ENCODE measurements around the gene EEF2K. TPM values are rescaled to one million over a fixed set of nuclear protein-coding genes. Genes with fewer than 3 reads are reported as not detected.

Gene EEF2K
- polyA plus RNA-seq, 2 of the 4 experiments (the other 2 are of a cell fraction) = 8.2 to 9.4 TPM

DNA sequence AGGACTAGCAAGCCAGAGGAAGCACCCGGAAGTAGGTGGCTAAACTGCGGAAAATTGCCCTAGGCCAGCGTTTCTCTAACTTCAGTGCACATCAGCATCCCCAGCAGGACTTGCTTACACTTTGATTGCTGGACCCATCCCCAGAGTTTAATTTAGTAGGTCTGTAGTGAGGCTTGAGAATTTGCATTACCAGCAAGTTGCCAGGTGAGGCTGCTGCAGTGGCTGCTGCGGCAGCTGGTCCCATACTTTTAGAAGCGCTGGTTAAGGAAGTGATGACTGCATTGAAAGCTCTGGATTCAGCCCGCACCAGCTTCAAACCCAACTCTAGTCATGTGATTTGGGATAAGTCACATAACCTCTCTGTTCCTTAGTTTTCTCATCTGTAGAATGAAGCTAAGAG lies 4.2 kb downstream of the EEF2K start:
- TF ChIP-seq RCOR1 (IDR thresholded peaks at IDR 0.05; ENCODE audit: low read depth, low read length) = no peak
- TF ChIP-seq, protein P1, sequence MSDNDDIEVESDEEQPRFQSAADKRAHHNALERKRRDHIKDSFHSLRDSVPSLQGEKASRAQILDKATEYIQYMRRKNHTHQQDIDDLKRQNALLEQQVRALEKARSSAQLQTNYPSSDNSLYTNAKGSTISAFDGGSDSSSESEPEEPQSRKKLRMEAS (IDR thresholded peaks at IDR 0.05) = no peak
- 91% methylated on average over 6 of the region's 6 CpGs for WGBS (ENCODE audit: missing lambda C conversion rate)
- ChIA-PET CTCF (interaction anchor here (1.0 to 24.4 kb wide), 7 partner anchors 10 to 110 kb away, joined by 3 to 320 read pairs (median 3); partner anchors contain the start of gene POLR3E), POLR2A (no interaction called here)
- no peak for FAIRE-seq
- peaks cover 9% of the 10 kb centered on the region for H3K4me1 ChIP-seq
- peaks cover 8% of the 10 kb centered on the region for H3K9me3 ChIP-seq
- no peak overlapping the region for H3K4me3 ChIP-seq
- no peak overlapping the region for H3K27ac ChIP-seq
- DNase-seq (ENCODE audit: low read depth in 1 of 2, low spot score in 1 of 2) = no peak
- no peak for ATAC-seq
- H3K4me2 ChIP-seq = no peak overlapping the region

DNA sequence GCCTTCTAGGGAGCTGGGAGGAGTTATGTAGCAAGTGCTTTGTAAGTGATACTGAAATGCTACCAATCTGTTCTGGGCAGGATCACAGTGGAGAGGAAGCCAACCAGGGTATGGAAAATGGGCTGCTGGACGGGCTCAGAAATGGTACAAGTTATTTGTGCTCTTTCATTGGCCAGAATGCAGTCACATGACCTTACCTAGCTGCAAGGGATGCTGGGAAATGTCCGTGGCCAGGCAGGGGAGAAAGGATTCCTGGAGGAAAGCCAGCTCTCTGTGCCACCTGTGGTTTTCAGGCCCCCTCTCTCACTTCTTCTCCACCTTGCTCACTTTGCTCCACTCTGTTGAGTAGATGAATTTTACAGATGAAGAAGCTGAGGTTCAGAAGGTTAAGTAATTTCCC lies 4.8 kb downstream of the EEF2K start:
- no peak for TF ChIP-seq EP300 (IDR thresholded peaks at IDR 0.05)
- no peak for TF ChIP-seq BHLHE40 (IDR thresholded peaks at IDR 0.05; ENCODE audit: low read depth, low read length)
- no peak for TF ChIP-seq SMC3 (IDR thresholded peaks at IDR 0.05)
- TF ChIP-seq USF2 (IDR thresholded peaks at IDR 0.05) = peak; percentile 50; the same call in 1 of the 2 replicates
- TF ChIP-seq EHMT2 (IDR thresholded peaks at IDR 0.05; ENCODE audit: low read depth) = no peak
- POLR2A ChIA-PET = no interaction called here

GRCh38 chr16:22213236-22213635 lies 7.2 kb downstream of the EEF2K start:
- ChIA-PET POLR2A (no interaction called here), CTCF (no interaction called here)
- H3K4me1 ChIP-seq = no peaks in the 10 kb centered on the region
- ATAC-seq (no peak), DNase-seq (ENCODE audit: low read depth in 1 of 2, low spot score in 1 of 2) (no peak), FAIRE-seq (no peak)
- no peak overlapping the region for H3K27ac ChIP-seq
- TF ChIP-seq, protein P2, sequence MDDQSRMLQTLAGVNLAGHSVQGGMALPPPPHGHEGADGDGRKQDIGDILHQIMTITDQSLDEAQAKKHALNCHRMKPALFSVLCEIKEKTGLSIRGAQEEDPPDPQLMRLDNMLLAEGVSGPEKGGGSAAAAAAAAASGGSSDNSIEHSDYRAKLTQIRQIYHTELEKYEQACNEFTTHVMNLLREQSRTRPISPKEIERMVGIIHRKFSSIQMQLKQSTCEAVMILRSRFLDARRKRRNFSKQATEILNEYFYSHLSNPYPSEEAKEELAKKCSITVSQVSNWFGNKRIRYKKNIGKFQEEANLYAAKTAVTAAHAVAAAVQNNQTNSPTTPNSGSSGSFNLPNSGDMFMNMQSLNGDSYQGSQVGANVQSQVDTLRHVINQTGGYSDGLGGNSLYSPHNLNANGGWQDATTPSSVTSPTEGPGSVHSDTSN (IDR thresholded peaks at IDR 0.05) = no peak
- no peak for TF ChIP-seq TP53 (CRISPR knock-in tag; IDR thresholded peaks at IDR 0.05)
- TF ChIP-seq USF2 (IDR thresholded peaks at IDR 0.05) = no peak
- no peak for TF ChIP-seq MAZ (IDR thresholded peaks at IDR 0.05; ENCODE audit: borderline replicate concordance, low read depth, low read length)
- TF ChIP-seq MAFK (IDR thresholded peaks at IDR 0.05; ENCODE audit: partially characterized antibody) = no peak
- no peak for TF ChIP-seq FOSL2 (IDR thresholded peaks at IDR 0.05)
- TF ChIP-seq FOSL2 (CRISPR knock-in tag; IDR thresholded peaks at IDR 0.05) = no peak
- TF ChIP-seq CTCF (IDR thresholded peaks at IDR 0.05) = no peak
- TF ChIP-seq ZFP36 (IDR thresholded peaks at IDR 0.05; ENCODE audit: borderline replicate concordance, partially characterized antibody) = no peak
- TF ChIP-seq RFX5 (IDR thresholded peaks at IDR 0.05) = no peak
- no peak for TF ChIP-seq EHF (CRISPR knock-in tag; IDR thresholded peaks at IDR 0.05)
- TF ChIP-seq HOXB13 (CRISPR knock-in tag; IDR thresholded peaks at IDR 0.05; ENCODE audit: low read depth) = no peak
- no peak for TF ChIP-seq KDM5A (IDR thresholded peaks at IDR 0.05)
- TF ChIP-seq GATA3 (IDR thresholded peaks at IDR 0.05; ENCODE audit: borderline replicate concordance) = no peak
- TF ChIP-seq ZC3H11A (IDR thresholded peaks at IDR 0.05) = no peak
- no peak for TF ChIP-seq POLR2A (IDR thresholded peaks at IDR 0.05; ENCODE audit: low read length)
- TF ChIP-seq ESRRA (IDR thresholded peaks at IDR 0.05; ENCODE audit: borderline replicate concordance, low read length) = no peak
- no peak for TF ChIP-seq BHLHE40 (IDR thresholded peaks at IDR 0.05; ENCODE audit: low read depth, low read length)
- WGBS (ENCODE audit: missing lambda C conversion rate) = 62% methylated on average over 4 of the region's 4 CpGs
- H3K4me3 ChIP-seq = no peak overlapping the region
- peaks cover 8% of the 10 kb centered on the region for H3K9me3 ChIP-seq
- H3K4me2 ChIP-seq = no peak overlapping the region

More for the DNA sequence above, 4.8 kb downstream of the EEF2K start:
- 80% methylated on average over 2 of the region's 2 CpGs for WGBS (ENCODE audit: missing lambda C conversion rate)
- Histone ChIP-seq H3K4me3 (no peak overlapping the region), H3K27ac (no peak overlapping the region), H3K4me2 (no peak overlapping the region), H3K9me3 (peaks cover 8% of the 10 kb centered on the region), H3K4me1 (peaks cover 9% of the 10 kb centered on the region)
- CTCF ChIA-PET = interaction anchor here (1.0 to 24.4 kb wide), 6 partner anchors 15 to 109 kb away, joined by 3 to 320 read pairs (median 3); partner anchors contain the start of gene POLR3E
- no peak for FAIRE-seq
- no peak for ATAC-seq
- DNase-seq (ENCODE audit: low read depth in 1 of 2, low spot score in 1 of 2) = no peak
